Measurements from ENCODE around the gene DNAJC15.
A peak's percentile ranks its signal among the peaks of the same experiment; 100 is the strongest.
"Not testable (repeated sequence)": the region's sequence is repeated elsewhere in the genome, so short reads cannot be mapped to it uniquely, and the experiment has no call there.

The DNAJC15 gene

GRCh38 chr13:43023289-43023963 lies at the start of gene DNAJC15:
TSS of gene DNAJC15 (plus strand) at chr13:43023586. CDS start at chr13:43023627, 41 bp downstream.
- DNase-seq (ENCODE audit: low read depth in 2 of 2) = peak; percentile 61 to 72

GRCh38 chr13:42976066-42976465 lies 47.3 kb upstream of the DNAJC15 start:
- no peak for DNase-seq (ENCODE audit: low read depth in 2 of 2)

GRCh38 chr13:42977219-42977659 lies 46.1 kb upstream of the DNAJC15 start:
- DNase-seq (ENCODE audit: low read depth in 2 of 2) = no peak

GRCh38 chr13:42981317-42981716 lies 42.1 kb upstream of the DNAJC15 start:
- no peak for DNase-seq (ENCODE audit: low read depth in 2 of 2)

- DNase-seq (ENCODE audit: low read depth in 2 of 2) = no peak
These were observed 41.5 kb upstream of the DNAJC15 start for GRCh38 chr13:42981853-42982252.

- DNase-seq (ENCODE audit: low read depth in 2 of 2) = no peak
These were observed 39.4 kb upstream of the DNAJC15 start for GRCh38 chr13:42984026-42984425.

- no peak for DNase-seq (ENCODE audit: low read depth in 2 of 2)
These were observed 38.7 kb upstream of the DNAJC15 start for GRCh38 chr13:42984691-42985090.

GRCh38 chr13:42985312-42986175 lies 37.8 kb upstream of the DNAJC15 start:
- DNase-seq (ENCODE audit: low read depth in 2 of 2) = no peak

- DNase-seq (ENCODE audit: low read depth in 2 of 2) = no peak
These were observed 37.2 kb upstream of the DNAJC15 start for GRCh38 chr13:42986176-42986574.

- no peak for DNase-seq (ENCODE audit: low read depth in 2 of 2)
These were observed 32.8 kb upstream of the DNAJC15 start for GRCh38 chr13:42990291-42991232.

- DNase-seq (ENCODE audit: low read depth in 2 of 2) = not testable (repeated sequence)
These were observed 32.0 kb upstream of the DNAJC15 start for GRCh38 chr13:42991233-42991897.

GRCh38 chr13:42991898-42992763 lies 31.3 kb upstream of the DNAJC15 start, which contains the start of gene EPSTI1:
TSS of gene EPSTI1 (minus strand) at chr13:42992241. CDS start at chr13:42992165, 76 bp downstream.
- peak; percentile 67 to 75 for DNase-seq (ENCODE audit: low read depth in 2 of 2)

GRCh38 chr13:42992764-42993122 lies 30.6 kb upstream of the DNAJC15 start:
- no peak for DNase-seq (ENCODE audit: low read depth in 2 of 2)

GRCh38 chr13:42994878-42995277 lies 28.5 kb upstream of the DNAJC15 start:
- DNase-seq (ENCODE audit: low read depth in 2 of 2) = no peak

- no peak for DNase-seq (ENCODE audit: low read depth in 2 of 2)
These were observed 26.8 kb upstream of the DNAJC15 start for GRCh38 chr13:42996584-42996983.

GRCh38 chr13:42997381-42997780 lies 26.0 kb upstream of the DNAJC15 start:
- DNase-seq (ENCODE audit: low read depth in 2 of 2) = no peak

GRCh38 chr13:42999491-42999890 lies 23.9 kb upstream of the DNAJC15 start:
- no peak for DNase-seq (ENCODE audit: low read depth in 2 of 2)

GRCh38 chr13:43000676-43001075 lies 22.7 kb upstream of the DNAJC15 start:
- no peak for DNase-seq (ENCODE audit: low read depth in 2 of 2)

GRCh38 chr13:43002021-43002420 lies 21.4 kb upstream of the DNAJC15 start:
- DNase-seq (ENCODE audit: low read depth in 2 of 2) = no peak

- DNase-seq (ENCODE audit: low read depth in 2 of 2) = no peak
These were observed 20.4 kb upstream of the DNAJC15 start for GRCh38 chr13:43003010-43003409.
